WTC11 (cell line): Measurements from ENCODE around the gene EMC9. TPM values are rescaled to one million over a fixed set of nuclear protein-coding genes. Genes with fewer than 3 reads are reported as not detected.

ENCODE experiments used
- ATAC-seq: fragments of 200-7000 bp; cut with Tn5 transposase; 2 replicates; pipeline ENCODE4 v1.10.0; 2021; ENCODE audit warnings: mild to moderate bottlenecking, moderate library complexity
- CTCF ChIA-PET: fragments of 300-600 bp; sonication (Branson Sonifier 250); formaldehyde crosslinking; loops from one replicate; lab custom pipeline; 2021; ENCODE audit warnings: antibody characterized with exemption; lab: Charles Lee
- POLR2A ChIA-PET: fragments of 350-600 bp; sonication (Branson Sonifier 250); formaldehyde crosslinking; loops from one replicate; lab custom pipeline; 2021; ENCODE audit warnings: antibody characterized with exemption; lab: Charles Lee
- DNase-seq: peaks from one replicate; pipeline ENCODE4 v3.0.0; 2021; ENCODE audit warnings: low spot score
- H3K27ac Mint-ChIP-seq: 2 replicates; pipeline ENCODE4 v1.8.0; 2021; ENCODE audit warnings: mixed read lengths
- H3K27me3 Mint-ChIP-seq: 2 replicates; pipeline ENCODE4 v1.8.0; 2021; ENCODE audit warnings: low read depth, mild to moderate bottlenecking, moderate library complexity, mixed read lengths
- H3K36me3 Mint-ChIP-seq: 2 replicates; pipeline ENCODE4 v1.8.0; 2021; ENCODE audit warnings: mixed read lengths
- H3K4me1 Mint-ChIP-seq: 2 replicates; pipeline ENCODE4 v1.8.0; 2022; ENCODE audit warnings: mixed read lengths
- H3K4me3 Mint-ChIP-seq: 2 replicates; pipeline ENCODE4 v1.8.0; 2021; ENCODE audit warnings: mild to moderate bottlenecking, moderate library complexity, mixed read lengths
- H3K9me3 Mint-ChIP-seq: 2 replicates; pipeline ENCODE4 v1.8.0; 2021; ENCODE audit warnings: mixed read lengths
- EMX1 ChIP-seq: fragments of 250-450 bp; sonication (Bioruptor Pico); IDR thresholded peaks from 2 replicates; pipeline ENCODE4 v1.8.0; 2021; ENCODE audit warnings: mild to moderate bottlenecking
- FOXJ3 ChIP-seq: sonication (generic); formaldehyde crosslinking; IDR thresholded peaks from 2 replicates; pipeline ENCODE4 v1.9.0; 2021; ENCODE audit warnings: missing genetic modification reagents, mild to moderate bottlenecking, borderline replicate concordance
- GTF2I ChIP-seq: fragments of 250-450 bp; sonication (Bioruptor Pico); conservative IDR thresholded peaks from 2 replicates; pipeline ENCODE4 v1.4.0; 2021; ENCODE audit warnings: mild to moderate bottlenecking
- HMGA2 ChIP-seq: fragments of 250-450 bp; sonication (Bioruptor Pico); IDR thresholded peaks from 2 replicates; pipeline ENCODE4 v1.4.0; 2021; ENCODE audit warnings: mild to moderate bottlenecking, moderate library complexity
- KAT7 ChIP-seq: sonication (generic); formaldehyde crosslinking; IDR thresholded peaks from 2 replicates; pipeline ENCODE4 v1.8.1; 2023; ENCODE audit warnings: missing genetic modification reagents, mild to moderate bottlenecking, borderline replicate concordance
- RORB ChIP-seq: fragments of 250-450 bp; sonication (Bioruptor Pico); IDR thresholded peaks from 2 replicates; pipeline ENCODE4 v1.9.0; 2021; ENCODE audit warnings: mild to moderate bottlenecking
- SP1 ChIP-seq: sonication (generic); formaldehyde crosslinking; conservative IDR thresholded peaks from 2 replicates; pipeline ENCODE4 v1.8.1; 2022; ENCODE audit warnings: missing genetic modification reagents
- TCF7 ChIP-seq: sonication (generic); formaldehyde crosslinking; IDR thresholded peaks from 2 replicates; pipeline ENCODE4 v1.8.0; 2022; ENCODE audit warnings: mild to moderate bottlenecking, low read depth, missing genetic modification reagents, moderate library complexity
- TEAD1 ChIP-seq: sonication (generic); formaldehyde crosslinking; IDR thresholded peaks from 2 replicates; pipeline ENCODE4 v1.8.0; 2022; ENCODE audit warnings: mild to moderate bottlenecking, missing genetic modification reagents
- ZNF138 ChIP-seq: sonication (generic); formaldehyde crosslinking; conservative IDR thresholded peaks from 2 replicates; pipeline ENCODE4 v1.8.1; 2022; ENCODE audit warnings: mild to moderate bottlenecking, moderate library complexity, missing genetic modification reagents
- ZNF263 ChIP-seq: sonication (generic); formaldehyde crosslinking; IDR thresholded peaks from 2 replicates; pipeline ENCODE4 v1.8.1; 2022; ENCODE audit warnings: low read depth, mild to moderate bottlenecking, moderate library complexity, missing genetic modification reagents
- ZNF396 ChIP-seq: fragments of 250-450 bp; sonication (Bioruptor Pico); IDR thresholded peaks from 2 replicates; pipeline ENCODE4 v1.8.0; 2021; ENCODE audit warnings: mild to moderate bottlenecking, moderate library complexity, borderline replicate concordance
- ZNF416 ChIP-seq: fragments of 250-450 bp; sonication (Bioruptor Pico); IDR thresholded peaks from 2 replicates; pipeline ENCODE4 v1.9.0; 2021; ENCODE audit warnings: mild to moderate bottlenecking, inconsistent platforms
- total RNA-seq: library from RNA; stranded (reverse); gene quantifications from 3 replicates; pipeline ENCODE4 v1.2.3, GENCODE V29; 2021
- TF ChIP-seq, protein P1 (sequence below): sonication (generic); formaldehyde crosslinking; IDR thresholded peaks from 2 replicates; pipeline ENCODE4 v1.8.1; 2022; ENCODE audit warnings: missing genetic modification reagents, borderline replicate concordance
- TF ChIP-seq, protein P2 (sequence below): fragments of 250-450 bp; sonication (Bioruptor Pico); IDR thresholded peaks from 2 replicates; pipeline ENCODE4 v2.1.2; 2022; ENCODE audit warnings: mild to moderate bottlenecking, moderate library complexity
- TF ChIP-seq, protein P3 (sequence below): sonication (generic); formaldehyde crosslinking; IDR thresholded peaks from 2 replicates; pipeline ENCODE4 v1.8.1; 2023; ENCODE audit warnings: mild to moderate bottlenecking, missing genetic modification reagents, moderate library complexity
- TF ChIP-seq, protein P4 (sequence below): sonication (generic); formaldehyde crosslinking; IDR thresholded peaks from 2 replicates; pipeline ENCODE4 v1.8.1; 2023; ENCODE audit warnings: mild to moderate bottlenecking, missing genetic modification reagents, borderline replicate concordance
- TF ChIP-seq, protein P5 (sequence below): sonication (generic); formaldehyde crosslinking; IDR thresholded peaks from 2 replicates; pipeline ENCODE4 v1.8.1; 2023; ENCODE audit warnings: mild to moderate bottlenecking, missing genetic modification reagents

EMC9 gene
- total RNA-seq, 1 experiment from 2014 or later: 44.4 TPM

DNA sequence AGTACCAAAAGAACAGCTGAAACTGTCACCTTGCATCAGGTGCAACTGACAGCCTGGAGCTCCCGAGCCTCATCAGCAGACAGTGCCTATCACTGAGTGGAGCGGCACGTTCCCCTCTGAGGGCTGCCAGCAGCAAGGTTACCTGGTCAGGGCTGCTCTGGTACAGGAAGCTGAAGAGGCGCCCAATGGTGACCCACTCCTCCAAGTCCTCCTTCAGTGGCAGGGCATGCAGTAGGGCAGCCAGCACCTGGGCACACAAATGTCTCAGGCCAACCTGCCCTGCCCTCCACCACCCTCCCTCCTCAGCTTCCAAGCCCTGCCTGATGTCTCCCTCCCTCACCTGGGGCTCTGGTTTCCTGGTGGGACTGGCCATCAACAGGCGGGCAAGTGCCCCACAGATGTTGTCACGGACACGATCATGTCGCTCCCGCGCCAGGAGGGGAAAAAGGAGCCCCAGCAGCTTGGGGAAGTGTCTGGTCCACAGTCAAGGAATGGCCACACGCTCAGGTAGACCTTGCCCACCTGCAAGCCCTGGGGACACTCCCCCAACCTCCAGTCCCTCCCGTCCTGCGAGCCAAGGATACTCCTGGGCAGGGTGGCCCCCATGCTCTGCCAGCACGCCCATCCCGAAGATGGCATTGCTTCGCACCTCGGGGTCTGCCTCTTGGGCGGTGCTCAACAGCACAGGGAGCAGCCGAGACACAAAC lies 40.1 kb upstream of the EMC9 start:
- ChIA-PET POLR2A (no interaction called here), CTCF (interaction anchor here (1.1 to 1.3 kb wide), 2 partner anchors 20 to 251 kb away, joined by 3 read pairs; partner anchors contain the start of gene IRF9)
- DNase-seq (no peak), ATAC-seq (no peak)
- Mint-ChIP-seq H3K27me3 (no peaks in the 10 kb centered on the region), H3K27ac (no peak overlapping the region), H3K4me1 (no peaks in the 10 kb centered on the region), H3K4me3 (no peak overlapping the region), H3K36me3 (peaks cover 47% of the 10 kb centered on the region), H3K9me3 (no peaks in the 10 kb centered on the region)
- TF ChIP-seq, protein P1, sequence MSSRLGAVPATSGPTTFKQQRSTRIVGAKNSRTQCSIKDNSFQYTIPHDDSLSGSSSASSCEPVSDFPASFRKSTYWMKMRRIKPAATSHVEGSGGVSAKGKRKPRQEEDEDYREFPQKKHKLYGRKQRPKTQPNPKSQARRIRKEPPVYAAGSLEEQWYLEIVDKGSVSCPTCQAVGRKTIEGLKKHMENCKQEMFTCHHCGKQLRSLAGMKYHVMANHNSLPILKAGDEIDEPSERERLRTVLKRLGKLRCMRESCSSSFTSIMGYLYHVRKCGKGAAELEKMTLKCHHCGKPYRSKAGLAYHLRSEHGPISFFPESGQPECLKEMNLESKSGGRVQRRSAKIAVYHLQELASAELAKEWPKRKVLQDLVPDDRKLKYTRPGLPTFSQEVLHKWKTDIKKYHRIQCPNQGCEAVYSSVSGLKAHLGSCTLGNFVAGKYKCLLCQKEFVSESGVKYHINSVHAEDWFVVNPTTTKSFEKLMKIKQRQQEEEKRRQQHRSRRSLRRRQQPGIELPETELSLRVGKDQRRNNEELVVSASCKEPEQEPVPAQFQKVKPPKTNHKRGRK (CRISPR knock-in tag): no peak
- TF ChIP-seq, protein P2, sequence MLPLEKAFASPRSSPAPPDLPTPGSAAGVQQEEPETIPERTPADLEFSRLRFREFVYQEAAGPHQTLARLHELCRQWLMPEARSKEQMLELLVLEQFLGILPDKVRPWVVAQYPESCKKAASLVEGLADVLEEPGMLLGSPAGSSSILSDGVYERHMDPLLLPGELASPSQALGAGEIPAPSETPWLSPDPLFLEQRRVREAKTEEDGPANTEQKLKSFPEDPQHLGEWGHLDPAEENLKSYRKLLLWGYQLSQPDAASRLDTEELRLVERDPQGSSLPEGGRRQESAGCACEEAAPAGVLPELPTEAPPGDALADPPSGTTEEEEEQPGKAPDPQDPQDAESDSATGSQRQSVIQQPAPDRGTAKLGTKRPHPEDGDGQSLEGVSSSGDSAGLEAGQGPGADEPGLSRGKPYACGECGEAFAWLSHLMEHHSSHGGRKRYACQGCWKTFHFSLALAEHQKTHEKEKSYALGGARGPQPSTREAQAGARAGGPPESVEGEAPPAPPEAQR (CRISPR knock-in tag): no peak
- no peak for TF ChIP-seq FOXJ3 (CRISPR knock-in tag)
- no peak for TF ChIP-seq ZNF263
- no peak for TF ChIP-seq EMX1 (CRISPR knock-in tag)

DNA sequence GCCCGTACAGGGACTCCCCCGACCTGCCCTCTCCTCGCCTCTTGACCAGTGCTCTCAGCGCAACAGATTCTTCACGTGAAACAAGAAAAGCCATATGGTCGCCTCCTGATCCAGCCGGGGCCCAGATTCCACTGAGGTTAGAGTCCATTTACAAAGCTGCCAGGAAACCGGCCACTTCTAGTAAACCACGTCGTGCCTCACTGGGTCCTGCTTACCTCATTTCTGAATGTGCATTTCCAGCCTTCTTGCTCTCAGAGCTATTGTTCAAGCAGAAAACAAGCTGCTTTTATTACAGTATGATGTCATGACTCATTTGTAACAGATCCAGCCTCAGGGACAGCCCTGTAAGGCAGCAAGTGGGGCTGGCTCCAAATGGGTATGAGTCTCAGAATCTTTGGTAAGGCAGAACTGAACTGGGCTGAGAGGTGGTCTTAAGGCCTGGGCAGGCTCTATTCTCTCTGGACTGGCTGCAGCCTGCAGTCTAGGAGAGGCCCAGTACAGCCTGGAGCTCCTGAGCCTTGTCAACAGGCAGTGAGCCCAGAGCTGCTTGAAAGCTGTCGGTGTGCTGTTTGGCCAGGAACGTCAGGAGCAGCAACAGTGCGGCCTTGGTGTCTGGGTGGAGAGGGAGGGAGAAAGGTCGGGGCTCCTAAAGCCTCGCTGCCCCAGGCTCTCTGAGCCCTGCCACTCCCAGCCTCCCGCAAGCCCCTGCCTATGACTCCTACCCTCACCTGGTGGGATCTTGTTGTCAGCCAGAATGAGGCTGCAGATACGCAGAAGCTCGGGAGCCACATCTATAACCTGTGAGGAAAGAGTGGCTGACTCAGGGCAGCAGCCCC lies 38.8 kb upstream of the EMC9 start:
- no peak overlapping the region for H3K27ac Mint-ChIP-seq
- no peaks in the 10 kb centered on the region for H3K9me3 Mint-ChIP-seq
- no peaks in the 10 kb centered on the region for H3K27me3 Mint-ChIP-seq

DNA sequence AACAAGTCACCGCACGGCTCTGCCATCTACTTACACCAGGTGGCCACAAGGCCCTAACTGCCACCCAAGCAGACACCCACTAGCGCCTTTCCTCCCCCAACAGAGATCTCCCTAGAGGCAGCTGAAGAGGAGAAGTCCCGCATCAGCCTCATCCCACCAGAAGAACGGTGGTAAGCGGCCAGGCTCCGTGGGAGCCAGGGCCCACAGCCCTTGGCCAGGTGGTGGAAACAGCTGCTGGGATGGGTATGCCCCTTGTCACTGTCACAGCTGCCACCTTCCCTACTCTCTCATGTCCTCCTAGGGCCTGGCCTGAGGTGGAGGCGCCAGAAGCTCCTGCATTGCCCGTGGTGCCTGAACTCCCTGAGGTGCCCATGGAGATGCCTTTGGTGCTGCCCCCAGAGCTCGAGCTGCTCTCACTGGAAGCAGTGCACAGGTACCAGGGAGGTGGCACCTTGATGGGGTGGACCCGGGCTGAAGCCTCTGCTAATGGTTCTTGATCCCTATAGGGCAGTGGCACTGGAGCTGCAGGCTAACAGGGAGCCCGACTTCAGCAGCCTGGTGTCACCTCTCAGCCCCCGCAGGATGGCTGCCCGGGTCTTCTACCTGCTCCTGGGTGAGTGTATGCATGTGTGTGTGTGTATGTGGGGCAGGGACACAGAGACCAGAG lies 38.0 kb upstream of the EMC9 start:
- H3K4me3 Mint-ChIP-seq: no peak overlapping the region
- no peak for DNase-seq
- CTCF ChIA-PET: interaction anchor here (0.6 kb wide), 1 partner anchor 52 kb away, joined by 3 read pairs; no protein-coding TSS in a partner anchor
- H3K27me3 Mint-ChIP-seq: no peaks in the 10 kb centered on the region
- ATAC-seq: no peak
- H3K36me3 Mint-ChIP-seq: peaks cover 35% of the 10 kb centered on the region
- H3K4me1 Mint-ChIP-seq: no peaks in the 10 kb centered on the region
- H3K9me3 Mint-ChIP-seq: no peaks in the 10 kb centered on the region
- H3K27ac Mint-ChIP-seq: no peak overlapping the region
- POLR2A ChIA-PET: no interaction called here
- no peak for TF ChIP-seq FOXJ3 (CRISPR knock-in tag)
- TF ChIP-seq SP1: no peak
- no peak for TF ChIP-seq RORB
- no peak for TF ChIP-seq GTF2I (CRISPR knock-in tag)
- TF ChIP-seq, protein P3, sequence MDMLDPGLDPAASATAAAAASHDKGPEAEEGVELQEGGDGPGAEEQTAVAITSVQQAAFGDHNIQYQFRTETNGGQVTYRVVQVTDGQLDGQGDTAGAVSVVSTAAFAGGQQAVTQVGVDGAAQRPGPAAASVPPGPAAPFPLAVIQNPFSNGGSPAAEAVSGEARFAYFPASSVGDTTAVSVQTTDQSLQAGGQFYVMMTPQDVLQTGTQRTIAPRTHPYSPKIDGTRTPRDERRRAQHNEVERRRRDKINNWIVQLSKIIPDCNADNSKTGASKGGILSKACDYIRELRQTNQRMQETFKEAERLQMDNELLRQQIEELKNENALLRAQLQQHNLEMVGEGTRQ (CRISPR knock-in tag): no peak
- TF ChIP-seq TCF7: no peak
- no peak for TF ChIP-seq ZNF396 (CRISPR knock-in tag)
- TF ChIP-seq ZNF416: no peak
- no peak for TF ChIP-seq TEAD1 (CRISPR knock-in tag)
- TF ChIP-seq, protein P4, sequence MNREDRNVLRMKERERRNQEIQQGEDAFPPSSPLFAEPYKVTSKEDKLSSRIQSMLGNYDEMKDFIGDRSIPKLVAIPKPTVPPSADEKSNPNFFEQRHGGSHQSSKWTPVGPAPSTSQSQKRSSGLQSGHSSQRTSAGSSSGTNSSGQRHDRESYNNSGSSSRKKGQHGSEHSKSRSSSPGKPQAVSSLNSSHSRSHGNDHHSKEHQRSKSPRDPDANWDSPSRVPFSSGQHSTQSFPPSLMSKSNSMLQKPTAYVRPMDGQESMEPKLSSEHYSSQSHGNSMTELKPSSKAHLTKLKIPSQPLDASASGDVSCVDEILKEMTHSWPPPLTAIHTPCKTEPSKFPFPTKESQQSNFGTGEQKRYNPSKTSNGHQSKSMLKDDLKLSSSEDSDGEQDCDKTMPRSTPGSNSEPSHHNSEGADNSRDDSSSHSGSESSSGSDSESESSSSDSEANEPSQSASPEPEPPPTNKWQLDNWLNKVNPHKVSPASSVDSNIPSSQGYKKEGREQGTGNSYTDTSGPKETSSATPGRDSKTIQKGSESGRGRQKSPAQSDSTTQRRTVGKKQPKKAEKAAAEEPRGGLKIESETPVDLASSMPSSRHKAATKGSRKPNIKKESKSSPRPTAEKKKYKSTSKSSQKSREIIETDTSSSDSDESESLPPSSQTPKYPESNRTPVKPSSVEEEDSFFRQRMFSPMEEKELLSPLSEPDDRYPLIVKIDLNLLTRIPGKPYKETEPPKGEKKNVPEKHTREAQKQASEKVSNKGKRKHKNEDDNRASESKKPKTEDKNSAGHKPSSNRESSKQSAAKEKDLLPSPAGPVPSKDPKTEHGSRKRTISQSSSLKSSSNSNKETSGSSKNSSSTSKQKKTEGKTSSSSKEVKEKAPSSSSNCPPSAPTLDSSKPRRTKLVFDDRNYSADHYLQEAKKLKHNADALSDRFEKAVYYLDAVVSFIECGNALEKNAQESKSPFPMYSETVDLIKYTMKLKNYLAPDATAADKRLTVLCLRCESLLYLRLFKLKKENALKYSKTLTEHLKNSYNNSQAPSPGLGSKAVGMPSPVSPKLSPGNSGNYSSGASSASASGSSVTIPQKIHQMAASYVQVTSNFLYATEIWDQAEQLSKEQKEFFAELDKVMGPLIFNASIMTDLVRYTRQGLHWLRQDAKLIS (CRISPR knock-in tag): no peak
- no peak for TF ChIP-seq KAT7 (CRISPR knock-in tag)
- TF ChIP-seq, protein P2 (CRISPR knock-in tag): no peak
- TF ChIP-seq ZNF138 (CRISPR knock-in tag): no peak

More for the DNA sequence above, 38.8 kb upstream of the EMC9 start:
- no peak overlapping the region for H3K4me3 Mint-ChIP-seq
- no peak for TF ChIP-seq HMGA2 (CRISPR knock-in tag)
- TF ChIP-seq ZNF138 (CRISPR knock-in tag): no peak
- TF ChIP-seq, protein P5, sequence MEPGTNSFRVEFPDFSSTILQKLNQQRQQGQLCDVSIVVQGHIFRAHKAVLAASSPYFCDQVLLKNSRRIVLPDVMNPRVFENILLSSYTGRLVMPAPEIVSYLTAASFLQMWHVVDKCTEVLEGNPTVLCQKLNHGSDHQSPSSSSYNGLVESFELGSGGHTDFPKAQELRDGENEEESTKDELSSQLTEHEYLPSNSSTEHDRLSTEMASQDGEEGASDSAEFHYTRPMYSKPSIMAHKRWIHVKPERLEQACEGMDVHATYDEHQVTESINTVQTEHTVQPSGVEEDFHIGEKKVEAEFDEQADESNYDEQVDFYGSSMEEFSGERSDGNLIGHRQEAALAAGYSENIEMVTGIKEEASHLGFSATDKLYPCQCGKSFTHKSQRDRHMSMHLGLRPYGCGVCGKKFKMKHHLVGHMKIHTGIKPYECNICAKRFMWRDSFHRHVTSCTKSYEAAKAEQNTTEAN (CRISPR knock-in tag): no peak
- no peak for DNase-seq
- ChIA-PET POLR2A (no interaction called here), CTCF (interaction anchor here (0.6 to 1.1 kb wide), 2 partner anchors 19 to 51 kb away, joined by 3 read pairs; partner anchors contain the start of gene IRF9)
- no peak for ATAC-seq
- H3K4me1 Mint-ChIP-seq: no peaks in the 10 kb centered on the region
- peaks cover 37% of the 10 kb centered on the region for H3K36me3 Mint-ChIP-seq
